Peyer's patch (tissue), 4 donors: Measurements from ENCODE around the gene ZNF346.

Source experiments
- CTCF ChIP-seq, 6 experiments: fragments of 450-650 bp in 4 of 6; fragments of 200-600 bp in 2 of 6; sonication (generic) in 1 of 6; IDR thresholded peaks; one replicate each; pipeline ENCODE4 v1.5.1; 2017 to 2019; ENCODE audit warnings: antibody characterized with exemption in 6 of 6, mild to moderate bottlenecking in 3 of 6, moderate library complexity in 1 of 6
- POLR2A ChIP-seq, 2 donors: fragments of 450-650 bp; IDR thresholded peaks; one replicate each; pipeline ENCODE4 v1.5.1; 2017; ENCODE audit warnings: antibody characterized with exemption in 2 of 2, mild to moderate bottlenecking in 2 of 2, moderate library complexity in 2 of 2

DNA sequence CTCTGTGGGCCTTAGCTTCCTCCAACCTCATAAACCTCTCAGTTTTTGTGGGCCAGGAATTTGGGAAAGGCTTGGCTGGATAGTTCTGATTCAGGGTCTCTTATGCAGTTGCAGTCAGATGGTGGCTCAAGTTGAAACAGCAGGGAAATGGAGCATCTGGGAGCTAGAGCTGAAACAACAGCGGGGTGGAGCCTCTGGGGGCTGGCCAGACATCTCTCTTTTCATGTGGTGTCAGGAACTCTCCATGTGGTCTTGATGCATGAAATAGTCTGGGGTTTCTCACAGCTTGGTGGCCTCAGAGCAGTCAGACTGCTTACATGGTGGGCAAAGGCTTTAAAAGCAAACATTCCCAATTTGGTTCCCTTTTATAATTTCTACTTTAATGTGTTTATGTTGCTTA lies 13.5 kb downstream of the ZNF346 start:
- TF ChIP-seq CTCF (IDR thresholded peaks at IDR 0.05) (no peak), POLR2A (IDR thresholded peaks at IDR 0.05) (no peak)
